Liver (tissue), 9 donors: ENCODE measurements around the gene SOX5. TPM values are rescaled to one million over a fixed set of nuclear protein-coding genes. Genes with fewer than 3 reads are reported as not detected.

Source experiments
- DNase-seq: peaks from one replicate; pipeline ENCODE4 v3.0.0-alpha.2; 2017; ENCODE audit warnings: low spot score
- H3K27ac ChIP-seq, 2 donors: one replicate each; pipeline ENCODE4 v1.7.0; 2013; ENCODE audit warnings: inconsistent platforms in 2 of 2, low read length in 2 of 2, control low read depth in 1 of 2, low read depth in 1 of 2, mild to moderate bottlenecking in 1 of 2
- H3K27me3 ChIP-seq, 4 donors: one replicate each; pipeline versions ENCODE4 v1.6.1 to v1.7.0; 2013; ENCODE audit warnings: low read length in 3 of 4, inconsistent platforms in 1 of 4, mild to moderate bottlenecking in 1 of 4, moderate library complexity in 1 of 4; ENCODE audit not compliant: control insufficient read depth in 4 of 4, insufficient read depth in 4 of 4
- H3K36me3 ChIP-seq, 4 donors: one replicate each; pipeline versions ENCODE4 v1.6.1 to v1.7.0; 2013; ENCODE audit warnings: low read length in 3 of 4, mild to moderate bottlenecking in 3 of 4, low read depth in 1 of 4, moderate library complexity in 1 of 4; ENCODE audit not compliant: control insufficient read depth in 4 of 4, insufficient read depth in 3 of 4
- H3K4me1 ChIP-seq, 4 donors: one replicate each; pipeline versions ENCODE4 v1.6.1 to v1.7.0; 2013; ENCODE audit warnings: low read length in 3 of 4, mild to moderate bottlenecking in 3 of 4, moderate library complexity in 1 of 4; ENCODE audit not compliant: control insufficient read depth in 4 of 4, insufficient read depth in 4 of 4
- H3K4me3 ChIP-seq, 3 donors: one replicate each; pipeline versions ENCODE4 v1.6.1 to v1.7.0; 2013; ENCODE audit warnings: low read length in 3 of 3, control low read depth in 1 of 3, low read depth in 1 of 3, mild to moderate bottlenecking in 1 of 3
- H3K9ac ChIP-seq, 2 donors: one replicate each; pipeline ENCODE4 v1.7.0; 2013; ENCODE audit warnings: low read length in 2 of 2, mild to moderate bottlenecking in 2 of 2, moderate library complexity in 2 of 2, control low read depth in 1 of 2, low read depth in 1 of 2
- H3K9me3 ChIP-seq, 4 donors: one replicate each; pipeline versions ENCODE4 v1.6.1 to v1.7.0; 2013; ENCODE audit warnings: low read length in 3 of 4; ENCODE audit not compliant: control insufficient read depth in 4 of 4
- ATF3 ChIP-seq: IDR thresholded peaks from 2 replicates; pipeline ENCODE4 v1.6.1; 2016; ENCODE audit warnings: antibody characterized with exemption
- CTCF ChIP-seq: fragments of 150-350 bp; IDR thresholded peaks from 2 replicates; pipeline ENCODE4 v1.5.1; 2017; ENCODE audit warnings: improper control_type of control experiment, low read depth, low read length; ENCODE audit not compliant: missing input control
- FOXA1 ChIP-seq: IDR thresholded peaks from 2 replicates; pipeline ENCODE4 v1.6.1; 2016; ENCODE audit warnings: antibody characterized with exemption
- FOXA2 ChIP-seq: IDR thresholded peaks from 2 replicates; pipeline ENCODE4 v1.6.1; 2016; ENCODE audit warnings: antibody characterized with exemption
- GABPA ChIP-seq, 2 donors: IDR thresholded peaks in 1 of 2; conservative IDR thresholded peaks in 1 of 2; 2 replicates each; pipeline ENCODE4 v1.6.1; 2016; ENCODE audit warnings: antibody characterized with exemption in 2 of 2, mild to moderate bottlenecking in 1 of 2, moderate library complexity in 1 of 2
- HNF4A ChIP-seq, 2 donors: conservative IDR thresholded peaks; 2 replicates each; pipeline ENCODE4 v1.6.1; 2016; ENCODE audit warnings: antibody characterized with exemption in 2 of 2, mild to moderate bottlenecking in 2 of 2
- HNF4G ChIP-seq: IDR thresholded peaks from 2 replicates; pipeline ENCODE4 v1.6.1; 2016; ENCODE audit warnings: antibody characterized with exemption
- JUND ChIP-seq, 2 donors: IDR thresholded peaks; 2 replicates each; pipeline ENCODE4 v1.6.1; 2016; ENCODE audit warnings: antibody characterized with exemption in 2 of 2
- MAX ChIP-seq: IDR thresholded peaks from 2 replicates; pipeline ENCODE4 v1.6.1; 2016; ENCODE audit warnings: antibody characterized with exemption
- NR2F2 ChIP-seq: IDR thresholded peaks from 2 replicates; pipeline ENCODE4 v1.6.1; 2016; ENCODE audit warnings: antibody characterized with exemption
- RAD21 ChIP-seq, 2 donors: IDR thresholded peaks; 2 replicates each; pipeline ENCODE4 v1.6.1; 2016; ENCODE audit warnings: antibody characterized with exemption in 2 of 2, mild to moderate bottlenecking in 2 of 2
- REST ChIP-seq: IDR thresholded peaks from 2 replicates; pipeline ENCODE4 v1.6.1; 2016; ENCODE audit warnings: antibody characterized with exemption, mild to moderate bottlenecking
- RXRA ChIP-seq, 2 donors: IDR thresholded peaks; 2 replicates each; pipeline ENCODE4 v1.6.1; 2017 to 2018; ENCODE audit warnings: antibody characterized with exemption in 2 of 2, mild to moderate bottlenecking in 1 of 2
- SP1 ChIP-seq: IDR thresholded peaks from 2 replicates; pipeline ENCODE4 v1.6.1; 2018; ENCODE audit warnings: antibody characterized with exemption, mild to moderate bottlenecking
- YY1 ChIP-seq: IDR thresholded peaks from 2 replicates; pipeline ENCODE4 v1.6.1; 2016; ENCODE audit warnings: antibody characterized with exemption, mild to moderate bottlenecking
- ZBTB33 ChIP-seq: IDR thresholded peaks from 2 replicates; pipeline ENCODE4 v1.6.1; 2016; ENCODE audit warnings: antibody characterized with exemption
- WGBS: extraction: QIAGEN DNeasy Blood & Tissue Kit; methylation state at CpG from one replicate; pipeline ENCODE4 v1.1.7; 2013; 5-methylcytosine and 5-hydroxymethylcytosine counted together
- polyA plus RNA-seq, 2 donors: library from polyadenylated mRNA; stranded (reverse) in 1 of 2; unstranded in 1 of 2; fragments of 200-250 nt in 1 of 2; fragments of >200 nt in 1 of 2; fragmentation: Nextera tagmentation in 1 of 2; extraction: Ambion mirVana in 1 of 2; gene quantifications; one replicate each; pipeline versions ENCODE4 v1.2.1 to v1.2.3, GENCODE V29; 2013 to 2015
- total RNA-seq, 2 donors: library from RNA; depleted of rRNA; stranded (reverse); fragments of >200 nt; gene quantifications; one replicate each; pipeline ENCODE4 v1.2.3, GENCODE V29; 2014
- donor health status: healthy.
- donor health status: healthy.
- donor health status: healthy.
- donor health status: healthy.
- donor health status: healthy.

The SOX5 gene
- total and polyA plus RNA-seq, 4 donors, result 2.3 to 42.4 (median 12.3) TPM

GRCh38 chr12:23648546-23648945 lies 300.9 kb downstream of the SOX5 start:
- peaks cover 0 to 7% (median 5%) of the 10 kb centered on the region in 4 donors for H3K36me3 ChIP-seq
- no peaks in the 10 kb centered on the region for H3K27me3 ChIP-seq
- H3K4me3 ChIP-seq, result no peak overlapping the region
- DNase-seq, result no peak
- TF ChIP-seq ATF3 (no peak), CTCF (no peak), MAX (no peak), GABPA (IDR thresholded peaks at IDR 0.05 in 1 of 2, conservative IDR thresholded peaks at IDR 0.05 in 1 of 2) (no peak), HNF4A (conservative IDR thresholded peaks at IDR 0.05) (no peak), YY1 (no peak), FOXA2 (no peak), FOXA1 (no peak), RAD21 (IDR thresholded peaks at IDR 0.05) (no peak), NR2F2 (no peak), HNF4G (no peak)
- no peak overlapping the region for H3K9ac ChIP-seq
- H3K27ac ChIP-seq, result no peak overlapping the region
- no peaks in the 10 kb centered on the region for H3K9me3 ChIP-seq
- H3K4me1 ChIP-seq, result no peaks in the 10 kb centered on the region
- WGBS, result 99% methylated on average over 1 of the region's 1 CpG

- no peaks in the 10 kb centered on the region for H3K9me3 ChIP-seq
- H3K27ac ChIP-seq, result no peak overlapping the region
- H3K4me1 ChIP-seq, result no peaks in the 10 kb centered on the region
- TF ChIP-seq MAX (no peak), JUND (IDR thresholded peaks at IDR 0.05) (no peak), NR2F2 (no peak), HNF4A (conservative IDR thresholded peaks at IDR 0.05) (no peak), RXRA (IDR thresholded peaks at IDR 0.05) (no peak), YY1 (no peak), ZBTB33 (no peak), HNF4G (no peak), SP1 (no peak), REST (no peak), ATF3 (no peak), RAD21 (IDR thresholded peaks at IDR 0.05) (no peak)
- no peak overlapping the region for H3K9ac ChIP-seq
- H3K4me3 ChIP-seq, result no peak overlapping the region
- H3K27me3 ChIP-seq, result no peaks in the 10 kb centered on the region
- no peak for DNase-seq
- 82% methylated on average over 4 of the region's 4 CpGs for WGBS
- H3K36me3 ChIP-seq, result peaks cover 0 to 8% (median 4%) of the 10 kb centered on the region in 4 donors
Observed at GRCh38 chr12:23640754-23641153, 308.7 kb downstream of the SOX5 start.
